Measurements from ENCODE around the gene ATL3.

- TF ChIP-seq CTCF (IDR thresholded peaks at IDR 0.05) (no peak), POLR2AphosphoS5 (IDR thresholded peaks at IDR 0.05) (no peak), POLR2A (IDR thresholded peaks at IDR 0.05) (no peak), EP300 (IDR thresholded peaks at IDR 0.05) (no peak)
These were observed 10.2 kb downstream of the ATL3 start for GRCh38 chr11:63660972-63661371.
